Right kidney (tissue), 1 donor: ENCODE data around the gene PRKCA.

Experiments
- DNase-seq: peaks from one replicate; pipeline ENCODE4 v3.0.0-alpha.2; 2016

PRKCA gene

GRCh38 chr17:66518677-66519076 lies 216.3 kb downstream of the PRKCA start:
- no peak for DNase-seq

- DNase-seq = no peak
Observed at GRCh38 chr17:66519154-66519553, 216.7 kb downstream of the PRKCA start.

- DNase-seq = no peak
Observed at GRCh38 chr17:66520999-66521398, 218.6 kb downstream of the PRKCA start.

- no peak for DNase-seq
Observed at GRCh38 chr17:66522591-66523272, 220.3 kb downstream of the PRKCA start.

- DNase-seq = no peak
Observed at GRCh38 chr17:66523378-66524200, 221.2 kb downstream of the PRKCA start.

GRCh38 chr17:66524877-66525276 lies 222.5 kb downstream of the PRKCA start:
- no peak for DNase-seq

- no peak for DNase-seq
Observed at GRCh38 chr17:66525338-66525737, 222.9 kb downstream of the PRKCA start.

- no peak for DNase-seq
Observed at GRCh38 chr17:66526827-66527226, 224.4 kb downstream of the PRKCA start.

- DNase-seq = no peak
Observed at GRCh38 chr17:66527335-66527734, 224.9 kb downstream of the PRKCA start.

GRCh38 chr17:66531851-66532295 lies 229.5 kb downstream of the PRKCA start:
- no peak for DNase-seq

GRCh38 chr17:66533572-66533971 lies 231.2 kb downstream of the PRKCA start:
- peak; percentile 39 for DNase-seq

GRCh38 chr17:66533986-66534385 lies 231.6 kb downstream of the PRKCA start:
- no peak for DNase-seq

GRCh38 chr17:66535611-66536010 lies 233.2 kb downstream of the PRKCA start:
- no peak for DNase-seq

- no peak for DNase-seq
Observed at GRCh38 chr17:66537502-66537901, 235.1 kb downstream of the PRKCA start.

- DNase-seq = no peak
Observed at GRCh38 chr17:66538776-66539175, 236.4 kb downstream of the PRKCA start.

- DNase-seq = peak; percentile 65
Observed at GRCh38 chr17:66540131-66540781, 237.8 kb downstream of the PRKCA start.

GRCh38 chr17:66541461-66542128 lies 239.2 kb downstream of the PRKCA start:
- DNase-seq = no peak

- DNase-seq = no peak
Observed at GRCh38 chr17:66542129-66542966, 239.9 kb downstream of the PRKCA start.

GRCh38 chr17:66542967-66543520 lies 240.6 kb downstream of the PRKCA start:
- no peak for DNase-seq

- DNase-seq = no peak
Observed at GRCh38 chr17:66543526-66543925, 241.1 kb downstream of the PRKCA start.

GRCh38 chr17:66545918-66546317 lies 243.5 kb downstream of the PRKCA start:
- DNase-seq = no peak
